Measurements from ENCODE around the gene GNB1. TPM values are rescaled to one million over a fixed set of nuclear protein-coding genes. Genes with fewer than 3 reads are reported as not detected.

The GNB1 gene
- polyA plus RNA-seq, 3 donors = 278 to 310 (median 280) TPM

- DNase-seq (ENCODE audit: extremely low read depth in 1 of 11, low read depth in 9 of 11, low spot score in 4 of 11) = no peak
Observed at GRCh38 chr1:1847890-1848289, 43.0 kb downstream of the GNB1 start.

GRCh38 chr1:1847061-1847850, 43.6 kb downstream of the GNB1 start:
- no peak for DNase-seq (ENCODE audit: extremely low read depth in 1 of 11, low read depth in 9 of 11, low spot score in 4 of 11)

GRCh38 chr1:1846386-1846918, 44.4 kb downstream of the GNB1 start:
- no peak for DNase-seq (ENCODE audit: extremely low read depth in 1 of 11, low read depth in 9 of 11, low spot score in 4 of 11)

GRCh38 chr1:1842360-1843146, 48.3 kb downstream of the GNB1 start:
- DNase-seq (ENCODE audit: extremely low read depth in 1 of 11, low read depth in 9 of 11, low spot score in 4 of 11) = no peak

GRCh38 chr1:1841575-1841995, 49.3 kb downstream of the GNB1 start:
- DNase-seq (ENCODE audit: extremely low read depth in 1 of 11, low read depth in 9 of 11, low spot score in 4 of 11) = no peak

- no peak for DNase-seq (ENCODE audit: extremely low read depth in 1 of 11, low read depth in 9 of 11, low spot score in 4 of 11)
Observed at GRCh38 chr1:1839311-1839965, 51.4 kb downstream of the GNB1 start.

GRCh38 chr1:1836119-1836518, 54.8 kb downstream of the GNB1 start:
- no peak for DNase-seq (ENCODE audit: extremely low read depth in 1 of 11, low read depth in 9 of 11, low spot score in 4 of 11)

GRCh38 chr1:1835546-1835945, 55.3 kb downstream of the GNB1 start:
- no peak for DNase-seq (ENCODE audit: extremely low read depth in 1 of 11, low read depth in 9 of 11, low spot score in 4 of 11)

- DNase-seq (ENCODE audit: extremely low read depth in 1 of 11, low read depth in 9 of 11, low spot score in 4 of 11) = peak in 7 of 11 donors; percentile 10 to 41 (median 27)
Observed at GRCh38 chr1:1833916-1834325, 57.0 kb downstream of the GNB1 start.

- DNase-seq (ENCODE audit: extremely low read depth in 1 of 11, low read depth in 9 of 11, low spot score in 4 of 11) = no peak
Observed at GRCh38 chr1:1833456-1833855, 57.4 kb downstream of the GNB1 start.

- DNase-seq (ENCODE audit: extremely low read depth in 1 of 11, low read depth in 9 of 11, low spot score in 4 of 11) = no peak
Observed at GRCh38 chr1:1832820-1833219, 58.1 kb downstream of the GNB1 start.

GRCh38 chr1:1832166-1832565, 58.7 kb downstream of the GNB1 start:
- no peak for DNase-seq (ENCODE audit: extremely low read depth in 1 of 11, low read depth in 9 of 11, low spot score in 4 of 11)

GRCh38 chr1:1827089-1827848, 63.6 kb downstream of the GNB1 start:
- no peak for DNase-seq (ENCODE audit: extremely low read depth in 1 of 11, low read depth in 9 of 11, low spot score in 4 of 11)

GRCh38 chr1:1826356-1827088, 64.4 kb downstream of the GNB1 start:
- DNase-seq (ENCODE audit: extremely low read depth in 1 of 11, low read depth in 9 of 11, low spot score in 4 of 11) = no peak

- no peak for DNase-seq (ENCODE audit: extremely low read depth in 1 of 11, low read depth in 9 of 11, low spot score in 4 of 11)
Observed at GRCh38 chr1:1825217-1825616, 65.7 kb downstream of the GNB1 start.

- DNase-seq (ENCODE audit: extremely low read depth in 1 of 11, low read depth in 9 of 11, low spot score in 4 of 11) = no peak
Observed at GRCh38 chr1:1819762-1820161, 71.1 kb downstream of the GNB1 start.

GRCh38 chr1:1817221-1817620, 73.7 kb downstream of the GNB1 start:
- DNase-seq (ENCODE audit: extremely low read depth in 1 of 11, low read depth in 9 of 11, low spot score in 4 of 11) = no peak

- no peak for DNase-seq (ENCODE audit: extremely low read depth in 1 of 11, low read depth in 9 of 11, low spot score in 4 of 11)
Observed at GRCh38 chr1:1815606-1816281, 75.1 kb downstream of the GNB1 start.
